Activated CD8-positive, alpha-beta memory T cell treated with anti-CD3 and anti-CD28 coated beads, Interleukin-2, amount 10 ng/mL, durations not matched to agents 7 days and 5 days (primary cell): ENCODE results near the gene IRAG1. TPM values are rescaled to one million over a fixed set of nuclear protein-coding genes. Genes with fewer than 3 reads are reported as not detected.

ENCODE experiments used
- ATAC-seq: fragments of 150-1000 bp; cut with Tn5 transposase; one replicate; pipeline ENCODE4 v1.10.0; 2021; ENCODE audit warnings: moderate library complexity
- CTCF ChIA-PET: fragments of 350-600 bp; sonication (Branson Sonifier 250); formaldehyde crosslinking; loops from one replicate; lab custom pipeline; 2021; ENCODE audit warnings: antibody characterized with exemption; lab: Charles Lee
- DNase-seq: peaks from one replicate; pipeline ENCODE4 v3.0.0-alpha.2; 2020
- H3K27ac Mint-ChIP-seq: one replicate; pipeline ENCODE4 v1.8.0; 2021; ENCODE audit warnings: mild to moderate bottlenecking, mixed read lengths
- H3K27me3 Mint-ChIP-seq: one replicate; pipeline ENCODE4 v1.8.0; 2021; ENCODE audit warnings: mixed read lengths
- H3K36me3 Mint-ChIP-seq: one replicate; pipeline ENCODE4 v1.8.0; 2021; ENCODE audit warnings: mild to moderate bottlenecking, mixed read lengths
- H3K4me1 Mint-ChIP-seq: one replicate; pipeline ENCODE4 v1.8.0; 2021; ENCODE audit warnings: mixed read lengths
- H3K4me3 Mint-ChIP-seq: one replicate; pipeline ENCODE4 v1.8.0; 2021; ENCODE audit warnings: mild to moderate bottlenecking, moderate library complexity, mixed read lengths
- H3K9me3 Mint-ChIP-seq: one replicate; pipeline ENCODE4 v1.8.0; 2022; ENCODE audit warnings: low read depth, mixed read lengths
- total RNA-seq, 2 experiments: library from RNA; stranded (reverse); gene quantifications; one replicate each; pipeline ENCODE4 v1.2.3, GENCODE V29; 2021

IRAG1 gene
- total RNA-seq, 2 experiments from 2014 or later: not detected

DNA sequence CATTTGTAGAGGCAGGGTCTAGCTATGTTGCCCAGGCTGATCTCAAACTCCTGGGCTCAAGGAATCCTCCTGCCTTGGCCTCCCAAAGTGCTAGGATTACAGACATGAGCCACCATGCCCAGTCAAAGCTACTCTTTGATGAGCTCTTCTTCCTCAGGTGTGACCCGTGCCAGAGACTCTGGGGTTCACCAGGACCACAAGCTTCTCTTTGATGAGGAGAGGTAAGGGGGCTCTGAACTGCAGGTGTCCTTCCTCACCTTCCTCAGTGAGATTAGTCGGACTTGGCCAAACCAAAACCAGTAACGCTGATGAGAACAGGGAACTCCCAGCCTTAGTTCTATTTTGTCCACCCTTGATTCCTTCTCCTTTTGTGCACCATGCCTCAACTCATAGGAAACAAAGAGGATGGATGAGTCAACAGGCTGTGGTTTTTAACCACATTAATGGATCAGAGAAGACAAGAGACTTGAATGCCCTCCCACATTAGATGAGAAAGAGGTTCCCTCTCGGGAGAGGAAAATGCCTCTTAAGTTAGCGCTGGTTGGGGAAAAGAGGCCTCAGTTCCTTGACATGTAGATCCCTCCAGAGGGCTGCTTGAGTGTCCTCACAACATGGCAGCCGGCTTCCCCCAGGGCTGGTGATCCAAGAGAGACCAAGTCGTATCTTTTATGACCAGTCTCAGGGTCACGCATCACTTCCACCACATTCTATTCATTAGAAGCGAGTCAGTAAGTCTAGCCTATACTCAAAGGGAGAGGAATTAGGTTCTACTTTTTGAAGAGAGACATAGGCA, 31.8 kb upstream of the IRAG1 start:
- no peak overlapping the region for H3K27ac Mint-ChIP-seq
- peaks cover 8% of the 10 kb centered on the region for H3K27me3 Mint-ChIP-seq
- H3K4me3 Mint-ChIP-seq: no peak overlapping the region
- H3K4me1 Mint-ChIP-seq: peaks cover 15% of the 10 kb centered on the region
- H3K9me3 Mint-ChIP-seq: no peaks in the 10 kb centered on the region
- no peak for DNase-seq
- H3K36me3 Mint-ChIP-seq: peaks cover 1% of the 10 kb centered on the region
- ATAC-seq: peak; percentile 39
- CTCF ChIA-PET: interaction anchor here (0.9 to 1.8 kb wide), 2 partner anchors 10 to 185 kb away, joined by 3 to 4 read pairs; partner anchors contain the start of gene RNF141

DNA sequence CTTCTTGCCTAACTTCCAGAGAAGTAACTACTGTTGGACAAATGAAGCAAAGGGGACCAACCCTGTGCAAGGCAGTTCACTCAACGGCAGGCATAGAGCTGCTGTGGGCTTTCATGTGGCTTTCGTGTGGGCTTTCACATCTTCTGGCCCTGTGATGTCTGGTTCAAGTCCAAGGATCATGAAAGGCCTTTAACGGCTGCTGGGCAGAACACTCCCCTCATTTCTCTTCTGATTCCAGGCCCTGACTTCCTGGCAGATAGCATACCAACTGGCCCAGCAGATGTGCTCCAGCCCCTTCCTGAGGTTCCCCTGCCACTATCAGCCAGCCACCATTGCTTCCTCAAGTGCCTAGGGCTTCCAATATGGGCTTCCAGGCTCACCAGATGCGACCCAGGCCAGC, 28.8 kb upstream of the IRAG1 start:
- H3K4me1 Mint-ChIP-seq: peaks cover 15% of the 10 kb centered on the region
- no peaks in the 10 kb centered on the region for H3K9me3 Mint-ChIP-seq
- ATAC-seq (no peak), DNase-seq (no peak)
- CTCF ChIA-PET: no interaction called here
- H3K4me3 Mint-ChIP-seq: no peak overlapping the region
- H3K27me3 Mint-ChIP-seq: peaks cover 6% of the 10 kb centered on the region
- peaks cover 1% of the 10 kb centered on the region for H3K36me3 Mint-ChIP-seq
- H3K27ac Mint-ChIP-seq: no peak overlapping the region

DNA sequence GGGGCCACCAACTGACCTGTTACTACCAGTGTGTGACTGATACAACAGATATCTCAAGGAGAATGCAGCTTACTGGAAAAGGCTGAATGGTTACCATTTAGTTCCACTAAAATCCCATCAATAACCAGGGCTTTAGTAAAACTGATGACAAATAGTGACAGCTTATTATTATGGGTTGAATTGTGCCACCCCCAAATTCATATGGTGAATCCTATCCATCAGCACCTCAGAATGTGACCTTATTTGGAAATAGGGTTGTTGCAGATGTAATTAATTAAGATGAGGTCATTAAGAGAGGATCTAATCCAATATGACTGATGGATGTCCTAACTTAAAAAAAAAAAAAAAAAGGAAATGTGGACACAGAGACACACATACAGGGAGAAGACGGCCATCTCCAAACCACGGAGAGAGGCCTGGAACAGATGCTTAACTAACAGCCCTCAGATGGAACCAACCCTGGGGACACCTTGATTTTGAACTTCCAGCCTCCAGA, 27.4 kb upstream of the IRAG1 start:
- no peaks in the 10 kb centered on the region for H3K9me3 Mint-ChIP-seq
- CTCF ChIA-PET: no interaction called here

DNA sequence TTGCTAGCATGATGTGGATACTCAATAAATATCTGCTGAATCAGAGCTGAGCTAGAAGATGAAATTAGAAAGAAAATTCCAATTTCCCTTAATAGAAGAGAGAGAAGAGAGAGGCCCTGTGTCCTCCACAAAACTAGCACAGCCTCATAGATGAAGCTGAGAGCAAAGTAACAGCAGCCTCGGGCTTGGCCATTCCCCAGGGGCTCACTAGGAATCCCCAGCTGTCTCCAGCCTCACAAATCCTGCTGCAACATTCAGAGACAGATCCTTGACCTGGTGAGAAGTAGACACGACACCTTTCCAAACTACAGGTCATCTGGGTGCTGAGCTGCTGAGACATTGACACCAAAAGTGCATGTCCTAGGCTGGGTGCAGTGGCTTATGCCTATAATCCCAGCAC, 26.1 kb upstream of the IRAG1 start:
- DNase-seq: no peak
- H3K27ac Mint-ChIP-seq: no peak overlapping the region
- H3K27me3 Mint-ChIP-seq: peaks cover 9% of the 10 kb centered on the region
- no peak for ATAC-seq
- H3K4me1 Mint-ChIP-seq: no peaks in the 10 kb centered on the region
- CTCF ChIA-PET: no interaction called here
- H3K36me3 Mint-ChIP-seq: no peaks in the 10 kb centered on the region
- H3K9me3 Mint-ChIP-seq: no peaks in the 10 kb centered on the region
- H3K4me3 Mint-ChIP-seq: no peak overlapping the region

More for the DNA sequence above, 27.4 kb upstream of the IRAG1 start:
- H3K27me3 Mint-ChIP-seq: peaks cover 9% of the 10 kb centered on the region
- peaks cover 9% of the 10 kb centered on the region for H3K4me1 Mint-ChIP-seq
- H3K4me3 Mint-ChIP-seq: no peak overlapping the region
- H3K27ac Mint-ChIP-seq: no peak overlapping the region
- peaks cover under 1% of the 10 kb centered on the region for H3K36me3 Mint-ChIP-seq
- ATAC-seq (no peak), DNase-seq (no peak)

DNA sequence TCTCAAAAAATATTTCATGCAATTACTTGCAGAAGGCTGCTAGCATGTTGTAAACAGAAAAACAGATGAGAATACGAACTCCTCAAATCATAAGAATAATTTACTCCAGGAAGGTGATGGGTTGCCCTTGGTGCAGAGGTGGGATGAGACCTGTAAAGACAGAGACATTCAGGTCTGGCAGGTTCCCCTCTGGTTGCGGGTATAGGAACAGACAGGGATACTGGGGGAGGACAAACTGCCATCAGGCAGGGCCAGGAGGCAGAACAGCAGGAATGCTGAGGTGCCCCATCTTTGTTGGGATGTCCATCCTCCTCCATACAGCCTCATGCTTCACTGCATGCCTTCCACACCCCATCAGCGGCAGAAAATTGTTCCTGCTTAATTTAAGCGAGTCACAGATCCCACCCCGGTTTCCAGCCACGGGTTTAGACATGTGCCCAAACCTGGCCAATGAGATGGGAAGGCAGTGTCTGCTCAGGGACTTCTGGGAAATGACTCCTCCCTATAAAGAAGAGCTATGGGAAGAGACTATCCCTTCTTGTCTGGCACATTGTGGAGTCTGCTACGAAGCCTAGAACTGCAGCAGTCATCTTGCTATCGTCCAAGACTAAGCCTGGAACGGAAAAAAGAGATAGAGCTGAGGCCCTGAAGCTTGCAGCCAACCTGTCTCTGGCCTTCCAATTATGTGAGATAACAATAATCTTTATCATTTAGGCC, 23.1 kb upstream of the IRAG1 start:
- no peak for DNase-seq
- no peak for ATAC-seq
- H3K27me3 Mint-ChIP-seq: peaks cover 9% of the 10 kb centered on the region
- CTCF ChIA-PET: no interaction called here
- H3K27ac Mint-ChIP-seq: no peak overlapping the region
- H3K4me3 Mint-ChIP-seq: no peak overlapping the region
- H3K4me1 Mint-ChIP-seq: no peaks in the 10 kb centered on the region
- H3K36me3 Mint-ChIP-seq: no peaks in the 10 kb centered on the region
- no peaks in the 10 kb centered on the region for H3K9me3 Mint-ChIP-seq

DNA sequence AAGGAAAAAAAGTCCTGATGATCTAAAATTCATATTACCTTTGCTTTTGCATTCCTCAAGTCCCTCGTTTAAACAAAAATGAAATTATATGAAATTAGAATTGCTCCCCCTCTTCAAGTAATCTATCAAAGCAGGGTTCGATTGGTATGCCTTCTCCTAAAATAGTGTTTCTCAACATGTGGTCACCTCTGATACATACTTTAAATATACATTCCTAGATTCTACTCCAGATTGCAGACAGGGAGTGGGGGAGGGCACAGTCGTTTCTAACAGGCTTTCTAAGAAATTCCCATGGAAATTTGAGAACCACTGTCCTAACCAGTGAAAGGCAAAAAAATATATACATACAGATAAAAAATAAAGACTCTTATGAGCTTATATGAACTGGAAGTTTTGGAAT, 22.6 kb upstream of the IRAG1 start:
- peaks cover 9% of the 10 kb centered on the region for H3K27me3 Mint-ChIP-seq
- no peaks in the 10 kb centered on the region for H3K9me3 Mint-ChIP-seq
- CTCF ChIA-PET: no interaction called here
- ATAC-seq: no peak
- DNase-seq: no peak
- no peaks in the 10 kb centered on the region for H3K4me1 Mint-ChIP-seq
- H3K4me3 Mint-ChIP-seq: no peak overlapping the region
- no peak overlapping the region for H3K27ac Mint-ChIP-seq
- H3K36me3 Mint-ChIP-seq: no peaks in the 10 kb centered on the region

DNA sequence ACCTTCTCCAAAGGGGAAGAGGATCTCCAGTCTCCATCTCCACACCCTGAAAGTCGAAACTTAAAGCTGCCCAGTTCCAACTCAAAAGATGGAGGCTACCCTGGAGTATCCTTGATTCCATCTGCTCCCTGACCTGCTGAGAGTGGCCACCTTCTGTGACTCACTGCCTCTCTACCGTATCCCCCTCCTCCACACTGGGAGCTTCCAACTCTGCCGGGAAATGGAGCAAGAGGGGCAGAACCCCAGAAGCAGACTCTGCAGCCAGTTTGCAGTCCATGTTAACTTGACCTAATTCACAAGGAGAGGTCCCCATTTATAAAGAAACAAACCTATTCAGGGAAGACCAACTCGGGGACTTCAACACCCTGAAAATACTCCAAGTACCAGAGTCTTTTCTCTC, 22.0 kb upstream of the IRAG1 start:
- H3K27ac Mint-ChIP-seq: no peak overlapping the region
- no peaks in the 10 kb centered on the region for H3K9me3 Mint-ChIP-seq
- H3K36me3 Mint-ChIP-seq: no peaks in the 10 kb centered on the region
- no peaks in the 10 kb centered on the region for H3K4me1 Mint-ChIP-seq
- H3K4me3 Mint-ChIP-seq: no peak overlapping the region
- DNase-seq: no peak
- ATAC-seq: no peak
- peaks cover 9% of the 10 kb centered on the region for H3K27me3 Mint-ChIP-seq
- CTCF ChIA-PET: no interaction called here

DNA sequence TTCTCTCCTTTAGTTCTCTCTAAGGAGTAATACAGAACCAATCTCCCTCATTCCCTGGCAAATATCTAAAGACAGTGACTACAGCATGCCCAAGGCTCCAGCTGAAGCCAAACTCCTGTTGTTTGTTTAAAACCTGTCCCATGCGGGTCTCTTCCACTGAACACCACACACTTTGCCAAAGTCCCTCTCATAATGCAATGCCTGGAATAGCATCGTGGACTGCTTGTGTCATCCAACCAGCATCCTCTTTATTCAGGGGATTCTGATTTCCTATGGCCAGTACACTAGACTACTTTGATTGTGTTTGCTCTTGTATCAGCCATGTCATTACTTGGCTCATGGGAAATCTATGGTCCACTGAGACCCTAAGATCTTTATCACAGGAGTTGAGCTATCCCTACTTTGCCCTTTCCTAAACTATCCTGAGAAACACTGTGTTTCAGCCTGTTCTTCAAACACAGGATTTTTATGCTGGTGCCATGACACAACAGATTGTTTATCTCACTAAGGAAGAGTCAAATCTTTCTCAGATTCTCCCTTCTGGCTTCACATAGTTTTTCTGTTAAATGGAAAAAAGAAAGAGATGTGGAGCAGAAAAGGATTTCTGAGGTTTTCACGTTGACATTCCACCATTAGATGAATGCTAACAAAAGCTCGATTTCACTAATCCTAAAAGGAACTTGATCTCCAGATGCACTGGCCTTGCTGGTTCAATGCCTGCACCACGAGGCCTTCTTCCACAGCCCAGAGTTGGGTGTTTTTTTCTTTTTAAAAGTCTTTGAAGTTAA, 15.9 kb upstream of the IRAG1 start:
- no peaks in the 10 kb centered on the region for H3K27me3 Mint-ChIP-seq
- CTCF ChIA-PET: no interaction called here
- ATAC-seq (no peak), DNase-seq (no peak)
- H3K4me3 Mint-ChIP-seq: no peak overlapping the region
- H3K9me3 Mint-ChIP-seq: no peaks in the 10 kb centered on the region
- no peaks in the 10 kb centered on the region for H3K4me1 Mint-ChIP-seq
- no peaks in the 10 kb centered on the region for H3K36me3 Mint-ChIP-seq
- H3K27ac Mint-ChIP-seq: no peak overlapping the region

DNA sequence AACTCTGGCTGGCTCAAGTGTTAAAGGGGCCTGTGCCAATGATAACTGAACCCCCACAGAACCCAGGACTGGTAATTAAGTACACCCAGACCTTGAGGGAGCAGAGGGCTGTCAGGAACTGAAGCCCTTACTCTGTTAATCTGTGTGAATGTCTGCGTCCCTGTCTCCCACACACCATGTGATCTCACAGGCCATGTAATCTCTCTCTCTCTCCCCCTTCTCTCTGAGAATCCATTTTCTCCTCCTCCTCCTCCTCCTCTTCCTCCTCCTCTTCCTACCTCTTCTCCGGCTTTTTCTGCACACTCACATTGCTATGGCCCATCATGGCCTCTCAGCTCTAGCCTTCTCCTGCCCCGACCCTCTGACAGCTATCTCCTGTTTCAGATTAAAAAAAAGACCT, 14.6 kb upstream of the IRAG1 start:
- H3K27me3 Mint-ChIP-seq: no peaks in the 10 kb centered on the region
- CTCF ChIA-PET: no interaction called here

DNA sequence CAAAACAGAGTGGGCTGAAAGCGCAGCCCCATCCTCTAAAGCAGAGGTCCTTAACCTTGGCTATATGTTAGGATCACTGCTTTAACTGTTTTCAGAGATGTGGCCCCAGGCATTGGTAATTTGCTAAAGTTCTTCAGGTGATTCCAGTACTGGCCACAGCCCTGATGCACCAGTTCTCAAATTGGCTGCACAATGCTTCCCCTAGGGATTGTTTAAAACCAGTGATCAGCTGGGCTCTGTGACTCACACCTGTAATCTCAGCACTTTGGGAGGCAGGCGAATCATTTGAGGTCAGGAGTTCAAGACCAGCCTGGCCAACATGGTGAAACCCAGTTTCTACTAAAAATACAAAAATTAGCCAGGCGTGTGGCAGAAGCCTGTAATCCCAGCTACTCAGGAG, 8.4 kb upstream of the IRAG1 start:
- Mint-ChIP-seq H3K27me3 (peaks cover 6% of the 10 kb centered on the region), H3K4me3 (no peak overlapping the region), H3K4me1 (no peaks in the 10 kb centered on the region), H3K36me3 (no peaks in the 10 kb centered on the region), H3K27ac (no peak overlapping the region), H3K9me3 (no peaks in the 10 kb centered on the region)
- ATAC-seq (no peak), DNase-seq (no peak)
- CTCF ChIA-PET: interaction anchor here (0.8 to 1.2 kb wide), 2 partner anchors 34 to 78 kb away, joined by 3 read pairs; no protein-coding TSS in a partner anchor

More for the DNA sequence above, 14.6 kb upstream of the IRAG1 start:
- DNase-seq (no peak), ATAC-seq (no peak)
- Mint-ChIP-seq H3K9me3 (no peaks in the 10 kb centered on the region), H3K4me3 (no peak overlapping the region), H3K36me3 (no peaks in the 10 kb centered on the region), H3K27ac (no peak overlapping the region), H3K4me1 (no peaks in the 10 kb centered on the region)

DNA sequence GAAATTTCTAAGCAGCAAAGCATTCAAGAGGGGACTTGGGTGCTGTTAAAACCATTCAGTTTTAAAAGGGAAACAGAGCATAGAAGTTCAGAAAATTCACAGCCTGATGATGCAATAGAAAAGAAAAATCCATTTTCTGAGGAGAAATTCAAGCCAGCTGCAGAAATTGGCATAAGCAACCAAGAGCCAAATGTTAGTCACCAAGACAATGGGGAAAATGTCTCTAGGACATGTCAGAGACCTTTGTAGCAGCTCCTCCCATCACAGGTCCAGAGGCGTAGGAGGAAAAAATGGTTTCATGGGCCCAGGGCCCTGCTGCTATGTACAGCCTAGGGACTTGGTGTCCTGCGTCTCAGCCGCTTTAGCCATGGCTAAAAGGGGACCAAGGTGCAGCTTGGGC, 5.5 kb upstream of the IRAG1 start:
- ATAC-seq: no peak
- no peak for DNase-seq
- Mint-ChIP-seq H3K27ac (no peak overlapping the region), H3K4me1 (no peaks in the 10 kb centered on the region), H3K27me3 (peaks cover 12% of the 10 kb centered on the region), H3K36me3 (no peaks in the 10 kb centered on the region), H3K4me3 (no peak overlapping the region), H3K9me3 (no peaks in the 10 kb centered on the region)
- CTCF ChIA-PET: no interaction called here

DNA sequence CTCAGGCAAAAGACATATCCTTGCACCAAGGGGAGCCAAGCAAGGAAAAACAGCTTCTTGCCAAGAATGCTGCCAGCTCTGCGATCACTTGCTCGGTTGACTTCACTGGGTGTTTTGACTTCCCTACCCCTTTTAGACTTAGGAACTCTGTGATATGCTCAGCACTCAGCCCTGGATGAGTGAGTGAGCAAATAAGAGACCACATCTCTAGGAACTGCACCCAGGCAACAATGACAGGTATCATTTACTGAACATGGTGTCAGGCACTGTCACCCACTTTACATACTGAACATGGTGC, 3.7 kb upstream of the IRAG1 start:
- Mint-ChIP-seq H3K4me3 (no peak overlapping the region), H3K4me1 (no peaks in the 10 kb centered on the region), H3K27ac (no peak overlapping the region), H3K36me3 (no peaks in the 10 kb centered on the region), H3K27me3 (peaks cover 12% of the 10 kb centered on the region), H3K9me3 (no peaks in the 10 kb centered on the region)
- CTCF ChIA-PET: no interaction called here
- ATAC-seq (no peak), DNase-seq (no peak)

DNA sequence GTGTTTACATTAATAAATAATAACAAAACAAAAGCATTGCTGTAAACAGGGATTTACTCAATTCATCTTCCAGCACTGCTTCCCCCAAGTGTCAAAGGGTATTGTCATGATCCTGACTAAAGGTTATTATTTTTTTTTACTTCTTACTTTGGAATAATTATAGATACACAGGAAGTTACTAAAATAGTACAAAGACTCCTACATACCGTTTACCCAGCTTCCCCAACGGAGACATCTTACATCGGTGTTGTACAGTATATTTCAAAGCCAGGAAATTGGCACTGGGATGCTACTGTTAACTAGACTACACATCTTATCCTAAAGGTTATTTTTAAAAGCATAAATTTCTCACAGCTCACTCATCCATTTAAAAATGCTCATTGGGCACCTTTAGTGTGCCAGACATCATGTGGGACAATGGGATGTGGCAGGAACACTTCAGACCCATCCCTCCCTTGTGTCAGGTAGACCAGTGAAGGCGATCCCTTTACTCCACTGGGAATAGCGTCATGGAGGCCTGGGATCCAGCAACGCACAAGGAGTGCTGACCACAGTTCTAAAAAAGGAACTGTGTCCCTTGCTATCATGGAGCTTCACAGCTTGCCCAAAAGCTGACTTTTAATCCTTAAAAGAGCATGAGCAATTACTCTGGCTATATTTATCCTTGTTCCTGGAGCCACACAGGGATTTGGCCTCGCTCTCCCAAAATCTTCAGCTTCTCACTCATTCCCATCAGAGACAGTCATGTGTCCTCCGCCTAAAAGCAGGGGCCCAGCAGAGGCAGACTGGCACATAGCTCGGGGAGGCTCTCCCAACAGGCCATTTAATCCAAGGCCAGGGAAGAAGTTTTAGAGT, 3.1 kb upstream of the IRAG1 start:
- ATAC-seq (no peak), DNase-seq (no peak)
- CTCF ChIA-PET: no interaction called here
- Mint-ChIP-seq H3K4me1 (no peaks in the 10 kb centered on the region), H3K9me3 (no peaks in the 10 kb centered on the region), H3K27ac (no peak overlapping the region), H3K27me3 (peaks cover 12% of the 10 kb centered on the region), H3K4me3 (no peak overlapping the region), H3K36me3 (no peaks in the 10 kb centered on the region)
